ENCODE data around the gene USP36.

- TF ChIP-seq CTCF (IDR thresholded peaks at IDR 0.05) (no peak), POLR2AphosphoS5 (IDR thresholded peaks at IDR 0.05) (no peak), POLR2A (IDR thresholded peaks at IDR 0.05) (no peak)
These were observed 27.8 kb downstream of the USP36 start for GRCh38 chr17:78812855-78813254.

Measured in breast epithelium (tissue), 3 donors.